ENCODE data around the gene MEPCE. TPM values are rescaled to one million over a fixed set of nuclear protein-coding genes. Genes with fewer than 3 reads are reported as not detected.

MEPCE gene
- total and polyA plus RNA-seq, 2 experiments from 2014 or later: 10.0 to 32.6 TPM

DNA sequence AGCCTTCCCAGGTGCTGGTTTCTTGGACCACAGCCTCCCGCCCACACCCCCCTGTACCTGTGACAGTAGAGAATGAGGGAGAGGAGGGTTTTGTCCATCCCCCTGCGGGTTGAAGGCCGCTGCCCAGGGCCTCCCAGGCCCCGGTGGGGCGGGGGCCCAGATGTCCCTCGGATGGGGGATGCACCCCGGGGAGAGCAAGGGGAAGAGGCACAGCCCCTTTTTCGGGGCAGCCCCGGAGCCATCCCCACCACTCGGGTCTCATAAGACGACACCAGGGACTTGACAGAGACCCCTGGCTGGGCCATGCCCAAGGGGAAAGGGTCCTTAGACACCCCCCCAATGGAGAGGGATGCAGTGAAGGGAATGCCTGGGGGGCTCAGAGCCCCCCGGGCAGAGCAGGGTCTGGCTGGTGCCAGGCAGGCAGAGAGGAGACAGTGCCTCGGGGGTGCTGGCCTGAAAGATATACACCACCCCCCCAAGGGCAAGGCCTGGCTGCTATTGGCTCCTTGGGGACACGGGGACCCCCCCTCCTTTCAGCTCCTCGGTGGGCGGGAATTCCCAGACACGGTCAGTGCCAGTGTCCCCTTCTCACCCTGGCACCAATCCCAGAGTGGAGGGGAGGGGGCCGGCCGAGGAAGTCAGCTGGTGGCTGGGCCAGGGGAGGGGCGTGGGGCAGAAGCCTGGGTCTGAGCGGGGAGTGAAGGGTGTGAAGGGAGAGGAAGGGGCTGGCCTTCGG, 38.2 kb downstream of the MEPCE start:
- Mint-ChIP-seq H3K27ac (no peak overlapping the region), H3K4me1 (peaks cover 10% of the 10 kb centered on the region), H3K4me3 (no peak overlapping the region), H3K9me3 (no peaks in the 10 kb centered on the region), H3K36me3 (ENCODE audit: low read depth) (no peaks in the 10 kb centered on the region), H3K27me3 (ENCODE audit: insufficient read depth, low read depth, poor library complexity) (peaks cover 8% of the 10 kb centered on the region)
- Histone ChIP-seq H3F3A (replicated peaks; ENCODE audit: low read depth) (no peaks in the 10 kb centered on the region), H3K4me3 (no peak overlapping the region), H3K27me3 (ENCODE audit: insufficient read depth) (no peaks in the 10 kb centered on the region), H3K36me3 (ENCODE audit: insufficient read depth) (no peaks in the 10 kb centered on the region; the same call in 1 of the 2 replicates), H4K20me1 (replicated peaks; ENCODE audit: insufficient read depth) (no peaks in the 10 kb centered on the region; the same call in 1 of the 2 replicates), H2AFZ (no peak overlapping the region), H3K79me2 (replicated peaks; ENCODE audit: insufficient read depth) (no peaks in the 10 kb centered on the region), H3K27ac (ENCODE audit: low read depth) (no peak overlapping the region), H3K9me2 (ENCODE audit: insufficient read depth) (no peaks in the 10 kb centered on the region), H3K4me2 (no peak overlapping the region), H3K4me1 (ENCODE audit: insufficient read depth) (peaks cover under 1% of the 10 kb centered on the region; the same call in 1 of the 2 replicates)
- TF ChIP-seq EZH2phosphoT487 (IDR thresholded peaks at IDR 0.05; ENCODE audit: unreplicated experiment) (no peak), ZNF331 (CRISPR knock-in tag; IDR thresholded peaks at IDR 0.05; ENCODE audit: low read depth) (no peak), ZNF114 (CRISPR knock-in tag; IDR thresholded peaks at IDR 0.05) (no peak), CREB1 (CRISPR knock-in tag; IDR thresholded peaks at IDR 0.05; ENCODE audit: low read depth) (no peak), NANOG (IDR thresholded peaks at IDR 0.05; ENCODE audit: borderline replicate concordance) (no peak), STAT1 (IDR thresholded peaks at IDR 0.05; ENCODE audit: unreplicated experiment) (no peak), POLR2AphosphoS5 (IDR thresholded peaks at IDR 0.05; ENCODE audit: low read depth) (no peak), REST (IDR thresholded peaks at IDR 0.05; ENCODE audit: unreplicated experiment) (no peak), JUNB (IDR thresholded peaks at IDR 0.05; ENCODE audit: unreplicated experiment) (no peak)
- TF ChIP-seq, protein P1, sequence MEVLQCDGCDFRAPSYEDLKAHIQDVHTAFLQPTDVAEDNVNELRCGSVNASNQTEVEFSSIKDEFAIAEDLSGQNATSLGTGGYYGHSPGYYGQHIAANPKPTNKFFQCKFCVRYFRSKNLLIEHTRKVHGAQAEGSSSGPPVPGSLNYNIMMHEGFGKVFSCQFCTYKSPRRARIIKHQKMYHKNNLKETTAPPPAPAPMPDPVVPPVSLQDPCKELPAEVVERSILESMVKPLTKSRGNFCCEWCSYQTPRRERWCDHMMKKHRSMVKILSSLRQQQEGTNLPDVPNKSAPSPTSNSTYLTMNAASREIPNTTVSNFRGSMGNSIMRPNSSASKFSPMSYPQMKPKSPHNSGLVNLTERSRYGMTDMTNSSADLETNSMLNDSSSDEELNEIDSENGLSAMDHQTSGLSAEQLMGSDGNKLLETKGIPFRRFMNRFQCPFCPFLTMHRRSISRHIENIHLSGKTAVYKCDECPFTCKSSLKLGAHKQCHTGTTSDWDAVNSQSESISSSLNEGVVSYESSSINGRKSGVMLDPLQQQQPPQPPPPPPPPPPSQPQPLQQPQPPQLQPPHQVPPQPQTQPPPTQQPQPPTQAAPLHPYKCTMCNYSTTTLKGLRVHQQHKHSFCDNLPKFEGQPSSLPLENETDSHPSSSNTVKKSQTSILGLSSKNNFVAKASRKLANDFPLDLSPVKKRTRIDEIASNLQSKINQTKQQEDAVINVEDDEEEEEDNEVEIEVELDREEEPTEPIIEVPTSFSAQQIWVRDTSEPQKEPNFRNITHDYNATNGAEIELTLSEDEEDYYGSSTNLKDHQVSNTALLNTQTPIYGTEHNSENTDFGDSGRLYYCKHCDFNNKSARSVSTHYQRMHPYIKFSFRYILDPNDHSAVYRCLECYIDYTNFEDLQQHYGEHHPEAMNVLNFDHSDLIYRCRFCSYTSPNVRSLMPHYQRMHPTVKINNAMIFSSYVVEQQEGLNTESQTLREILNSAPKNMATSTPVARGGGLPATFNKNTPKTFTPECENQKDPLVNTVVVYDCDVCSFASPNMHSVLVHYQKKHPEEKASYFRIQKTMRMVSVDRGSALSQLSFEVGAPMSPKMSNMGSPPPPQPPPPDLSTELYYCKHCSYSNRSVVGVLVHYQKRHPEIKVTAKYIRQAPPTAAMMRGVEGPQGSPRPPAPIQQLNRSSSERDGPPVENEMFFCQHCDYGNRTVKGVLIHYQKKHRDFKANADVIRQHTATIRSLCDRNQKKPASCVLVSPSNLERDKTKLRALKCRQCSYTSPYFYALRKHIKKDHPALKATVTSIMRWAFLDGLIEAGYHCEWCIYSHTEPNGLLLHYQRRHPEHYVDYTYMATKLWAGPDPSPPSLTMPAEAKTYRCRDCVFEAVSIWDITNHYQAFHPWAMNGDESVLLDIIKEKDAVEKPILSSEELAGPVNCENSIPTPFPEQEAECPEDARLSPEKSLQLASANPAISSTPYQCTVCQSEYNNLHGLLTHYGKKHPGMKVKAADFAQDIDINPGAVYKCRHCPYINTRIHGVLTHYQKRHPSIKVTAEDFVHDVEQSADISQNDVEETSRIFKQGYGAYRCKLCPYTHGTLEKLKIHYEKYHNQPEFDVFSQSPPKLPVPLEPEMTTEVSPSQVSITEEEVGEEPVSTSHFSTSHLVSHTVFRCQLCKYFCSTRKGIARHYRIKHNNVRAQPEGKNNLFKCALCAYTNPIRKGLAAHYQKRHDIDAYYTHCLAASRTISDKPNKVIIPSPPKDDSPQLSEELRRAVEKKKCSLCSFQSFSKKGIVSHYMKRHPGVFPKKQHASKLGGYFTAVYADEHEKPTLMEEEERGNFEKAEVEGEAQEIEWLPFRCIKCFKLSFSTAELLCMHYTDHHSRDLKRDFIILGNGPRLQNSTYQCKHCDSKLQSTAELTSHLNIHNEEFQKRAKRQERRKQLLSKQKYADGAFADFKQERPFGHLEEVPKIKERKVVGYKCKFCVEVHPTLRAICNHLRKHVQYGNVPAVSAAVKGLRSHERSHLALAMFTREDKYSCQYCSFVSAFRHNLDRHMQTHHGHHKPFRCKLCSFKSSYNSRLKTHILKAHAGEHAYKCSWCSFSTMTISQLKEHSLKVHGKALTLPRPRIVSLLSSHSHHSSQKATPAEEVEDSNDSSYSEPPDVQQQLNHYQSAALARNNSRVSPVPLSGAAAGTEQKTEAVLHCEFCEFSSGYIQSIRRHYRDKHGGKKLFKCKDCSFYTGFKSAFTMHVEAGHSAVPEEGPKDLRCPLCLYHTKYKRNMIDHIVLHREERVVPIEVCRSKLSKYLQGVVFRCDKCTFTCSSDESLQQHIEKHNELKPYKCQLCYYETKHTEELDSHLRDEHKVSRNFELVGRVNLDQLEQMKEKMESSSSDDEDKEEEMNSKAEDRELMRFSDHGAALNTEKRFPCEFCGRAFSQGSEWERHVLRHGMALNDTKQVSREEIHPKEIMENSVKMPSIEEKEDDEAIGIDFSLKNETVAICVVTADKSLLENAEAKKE (CRISPR knock-in tag; IDR thresholded peaks at IDR 0.05): no peak
- TF ChIP-seq, protein P2, sequence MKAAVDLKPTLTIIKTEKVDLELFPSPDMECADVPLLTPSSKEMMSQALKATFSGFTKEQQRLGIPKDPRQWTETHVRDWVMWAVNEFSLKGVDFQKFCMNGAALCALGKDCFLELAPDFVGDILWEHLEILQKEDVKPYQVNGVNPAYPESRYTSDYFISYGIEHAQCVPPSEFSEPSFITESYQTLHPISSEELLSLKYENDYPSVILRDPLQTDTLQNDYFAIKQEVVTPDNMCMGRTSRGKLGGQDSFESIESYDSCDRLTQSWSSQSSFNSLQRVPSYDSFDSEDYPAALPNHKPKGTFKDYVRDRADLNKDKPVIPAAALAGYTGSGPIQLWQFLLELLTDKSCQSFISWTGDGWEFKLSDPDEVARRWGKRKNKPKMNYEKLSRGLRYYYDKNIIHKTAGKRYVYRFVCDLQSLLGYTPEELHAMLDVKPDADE (IDR thresholded peaks at IDR 0.05): no peak
- DNase-seq (ENCODE audit: low spot score) (no peak), ATAC-seq (no peak)

All from GM23338 (cell line).